Measurements from ENCODE around the gene GTPBP6.

The GTPBP6 gene

GRCh38 chrX:336227-336626 lies 17.6 kb upstream of the GTPBP6 start:
- TF ChIP-seq PATZ1 (CRISPR knock-in tag; IDR thresholded peaks at IDR 0.05; ENCODE audit: borderline replicate concordance), result no peak
- TF ChIP-seq POU6F1 (CRISPR knock-in tag; IDR thresholded peaks at IDR 0.05; ENCODE audit: borderline replicate concordance, low read depth), result no peak
- no peak for TF ChIP-seq ISL1 (CRISPR knock-in tag; IDR thresholded peaks at IDR 0.05)
- TF ChIP-seq OSR1 (CRISPR knock-in tag; IDR thresholded peaks at IDR 0.05), result no peak
- no peak for TF ChIP-seq PPARA (CRISPR knock-in tag; IDR thresholded peaks at IDR 0.05; ENCODE audit: borderline replicate concordance)
- TF ChIP-seq SNAI2 (CRISPR knock-in tag; IDR thresholded peaks at IDR 0.05), result no peak
- no peak for TF ChIP-seq ZFP3 (CRISPR knock-in tag; IDR thresholded peaks at IDR 0.05)
- no peak for TF ChIP-seq CREB5 (CRISPR knock-in tag; IDR thresholded peaks at IDR 0.05; ENCODE audit: low read depth)
- TF ChIP-seq CSDC2 (CRISPR knock-in tag; IDR thresholded peaks at IDR 0.05), result no peak
- TF ChIP-seq BACH2 (CRISPR knock-in tag; IDR thresholded peaks at IDR 0.05; ENCODE audit: borderline replicate concordance), result no peak
- TF ChIP-seq ZFP30 (CRISPR knock-in tag; IDR thresholded peaks at IDR 0.05), result no peak
- no peak for TF ChIP-seq ARNTL (CRISPR knock-in tag; IDR thresholded peaks at IDR 0.05; ENCODE audit: borderline replicate concordance, low read depth)
- TF ChIP-seq ESRRG (CRISPR knock-in tag; IDR thresholded peaks at IDR 0.05), result no peak
- TF ChIP-seq ZC3H10 (CRISPR knock-in tag; IDR thresholded peaks at IDR 0.05), result no peak
- no peak for TF ChIP-seq GLIS3 (CRISPR knock-in tag; IDR thresholded peaks at IDR 0.05)
- no peak for TF ChIP-seq TCF4 (CRISPR knock-in tag; IDR thresholded peaks at IDR 0.05; ENCODE audit: borderline replicate concordance)
- no peak for ATAC-seq

DNA sequence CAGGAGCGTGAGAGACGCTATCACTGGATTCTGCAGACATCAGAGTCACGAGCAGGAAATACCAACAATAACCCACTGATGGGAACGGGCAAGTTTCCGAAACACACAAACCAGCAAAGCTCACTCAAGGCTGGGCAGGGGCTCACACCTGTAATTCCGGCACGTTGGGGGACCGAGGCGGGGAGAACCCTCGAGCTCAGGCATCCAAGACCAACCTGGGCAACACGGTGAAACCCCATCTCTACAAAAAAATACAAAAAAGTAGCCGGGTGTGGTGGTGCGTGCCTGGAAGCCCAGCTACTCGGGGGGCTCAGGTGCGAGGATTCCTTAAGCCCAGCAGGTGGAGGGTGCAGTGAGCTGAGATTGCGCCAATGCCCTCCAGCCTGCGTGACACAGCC lies 17.2 kb upstream of the GTPBP6 start:
- ATAC-seq, result no peak
- TF ChIP-seq GLIS3 (CRISPR knock-in tag; IDR thresholded peaks at IDR 0.05) (no peak), SNAI2 (CRISPR knock-in tag; IDR thresholded peaks at IDR 0.05) (no peak), ZFP3 (CRISPR knock-in tag; IDR thresholded peaks at IDR 0.05) (no peak), ZNF8 (CRISPR knock-in tag; IDR thresholded peaks at IDR 0.05) (no peak), ARNTL (CRISPR knock-in tag; IDR thresholded peaks at IDR 0.05; ENCODE audit: borderline replicate concordance, low read depth) (no peak), ZC3H10 (CRISPR knock-in tag; IDR thresholded peaks at IDR 0.05) (no peak), TCF4 (CRISPR knock-in tag; IDR thresholded peaks at IDR 0.05; ENCODE audit: borderline replicate concordance) (no peak), ISL1 (CRISPR knock-in tag; IDR thresholded peaks at IDR 0.05) (no peak), TOX (CRISPR knock-in tag; IDR thresholded peaks at IDR 0.05; ENCODE audit: borderline replicate concordance) (no peak), BACH2 (CRISPR knock-in tag; IDR thresholded peaks at IDR 0.05; ENCODE audit: borderline replicate concordance) (no peak), RARB (CRISPR knock-in tag; IDR thresholded peaks at IDR 0.05) (no peak), OSR1 (CRISPR knock-in tag; IDR thresholded peaks at IDR 0.05) (no peak), CREB5 (CRISPR knock-in tag; IDR thresholded peaks at IDR 0.05; ENCODE audit: low read depth) (no peak)

DNA sequence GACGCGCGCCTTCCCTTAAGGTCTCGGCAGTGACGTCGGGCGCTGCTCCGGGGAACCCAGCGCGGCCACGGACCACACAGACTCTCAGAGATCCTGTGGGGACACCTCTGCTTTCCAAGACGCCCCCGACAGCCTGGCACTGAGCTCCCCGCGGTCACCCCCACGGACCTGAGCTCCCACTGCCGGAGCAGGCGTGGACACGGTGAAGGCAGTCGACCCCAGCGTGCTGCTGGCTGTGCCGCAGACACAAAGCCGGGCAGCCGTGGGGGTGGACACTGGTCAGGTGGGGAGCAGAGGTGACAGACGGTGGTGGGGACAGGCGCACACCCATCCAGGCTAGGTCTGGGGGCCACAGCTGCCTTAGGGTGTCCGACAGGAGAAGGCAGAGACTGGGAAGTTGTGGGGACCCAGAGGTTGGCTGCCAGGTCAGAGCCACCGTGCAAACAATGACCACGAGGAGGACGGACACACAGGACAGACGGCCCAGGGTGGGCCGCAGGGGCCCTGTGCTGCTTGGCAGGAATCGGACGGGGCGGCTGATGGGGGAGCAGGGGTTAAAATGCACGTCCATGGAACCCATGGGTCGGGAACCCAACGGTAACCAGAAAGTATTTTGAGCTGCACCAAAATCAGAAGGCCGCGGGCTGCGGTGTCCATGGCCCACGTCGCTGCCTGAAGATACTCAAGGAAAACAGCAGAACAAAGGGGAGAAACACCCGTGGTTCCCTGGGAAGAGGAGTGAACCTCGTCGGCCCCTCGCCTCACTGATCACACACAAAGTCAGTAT lies 16.6 kb upstream of the GTPBP6 start:
- no peak for TF ChIP-seq ZFP30 (CRISPR knock-in tag; IDR thresholded peaks at IDR 0.05)
- no peak for TF ChIP-seq ZNF565 (CRISPR knock-in tag; conservative IDR thresholded peaks at IDR 0.05; ENCODE audit: low read depth)
- TF ChIP-seq POU6F1 (CRISPR knock-in tag; IDR thresholded peaks at IDR 0.05; ENCODE audit: borderline replicate concordance, low read depth), result no peak
- no peak for TF ChIP-seq PPARA (CRISPR knock-in tag; IDR thresholded peaks at IDR 0.05; ENCODE audit: borderline replicate concordance)
- no peak for TF ChIP-seq CSDC2 (CRISPR knock-in tag; IDR thresholded peaks at IDR 0.05)
- TF ChIP-seq RARB (CRISPR knock-in tag; IDR thresholded peaks at IDR 0.05), result no peak
- TF ChIP-seq BACH2 (CRISPR knock-in tag; IDR thresholded peaks at IDR 0.05; ENCODE audit: borderline replicate concordance), result no peak
- TF ChIP-seq ZNF70 (CRISPR knock-in tag; IDR thresholded peaks at IDR 0.05), result no peak
- no peak for TF ChIP-seq ZNF8 (CRISPR knock-in tag; IDR thresholded peaks at IDR 0.05)
- TF ChIP-seq SNAI2 (CRISPR knock-in tag; IDR thresholded peaks at IDR 0.05), result no peak
- TF ChIP-seq ZC3H10 (CRISPR knock-in tag; IDR thresholded peaks at IDR 0.05), result no peak
- TF ChIP-seq, protein P1, sequence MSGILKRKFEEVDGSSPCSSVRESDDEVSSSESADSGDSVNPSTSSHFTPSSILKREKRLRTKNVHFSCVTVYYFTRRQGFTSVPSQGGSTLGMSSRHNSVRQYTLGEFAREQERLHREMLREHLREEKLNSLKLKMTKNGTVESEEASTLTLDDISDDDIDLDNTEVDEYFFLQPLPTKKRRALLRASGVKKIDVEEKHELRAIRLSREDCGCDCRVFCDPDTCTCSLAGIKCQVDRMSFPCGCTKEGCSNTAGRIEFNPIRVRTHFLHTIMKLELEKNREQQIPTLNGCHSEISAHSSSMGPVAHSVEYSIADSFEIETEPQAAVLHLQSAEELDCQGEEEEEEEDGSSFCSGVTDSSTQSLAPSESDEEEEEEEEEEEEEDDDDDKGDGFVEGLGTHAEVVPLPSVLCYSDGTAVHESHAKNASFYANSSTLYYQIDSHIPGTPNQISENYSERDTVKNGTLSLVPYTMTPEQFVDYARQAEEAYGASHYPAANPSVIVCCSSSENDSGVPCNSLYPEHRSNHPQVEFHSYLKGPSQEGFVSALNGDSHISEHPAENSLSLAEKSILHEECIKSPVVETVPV (CRISPR knock-in tag; IDR thresholded peaks at IDR 0.05), result no peak
- no peak for TF ChIP-seq ARNTL (CRISPR knock-in tag; IDR thresholded peaks at IDR 0.05; ENCODE audit: borderline replicate concordance, low read depth)
- no peak for TF ChIP-seq ESRRG (CRISPR knock-in tag; IDR thresholded peaks at IDR 0.05)
- TF ChIP-seq TCF4 (CRISPR knock-in tag; IDR thresholded peaks at IDR 0.05; ENCODE audit: borderline replicate concordance), result no peak
- ATAC-seq, result no peak

All from SK-N-SH treated with all-trans-retinoic acid at 6 μM for 48 hours (cell line).